Astrocyte (in vitro differentiated cells and primary cell): ENCODE results near the gene TMX2.

Source experiments
- CTCF ChIP-seq: IDR thresholded peaks from 2 replicates; pipeline ENCODE4 v1.5.1; 2011; ENCODE audit warnings: low read depth, mild to moderate bottlenecking, inconsistent platforms, low read length, moderate library complexity; ENCODE audit not compliant: insufficient read depth
- EZH2 ChIP-seq: IDR thresholded peaks from 2 replicates; pipeline ENCODE4 v1.6.1; 2012; ENCODE audit warnings: mild to moderate bottlenecking, low read length, inconsistent platforms; ENCODE audit not compliant: insufficient read depth

- TF ChIP-seq CTCF: no peak
- TF ChIP-seq EZH2: no peak
Observed at GRCh38 chr11:57675176-57675941, 37.0 kb upstream of the TMX2 start.
